ENCODE measurements around the gene RAB1B.

Gene RAB1B

DNA sequence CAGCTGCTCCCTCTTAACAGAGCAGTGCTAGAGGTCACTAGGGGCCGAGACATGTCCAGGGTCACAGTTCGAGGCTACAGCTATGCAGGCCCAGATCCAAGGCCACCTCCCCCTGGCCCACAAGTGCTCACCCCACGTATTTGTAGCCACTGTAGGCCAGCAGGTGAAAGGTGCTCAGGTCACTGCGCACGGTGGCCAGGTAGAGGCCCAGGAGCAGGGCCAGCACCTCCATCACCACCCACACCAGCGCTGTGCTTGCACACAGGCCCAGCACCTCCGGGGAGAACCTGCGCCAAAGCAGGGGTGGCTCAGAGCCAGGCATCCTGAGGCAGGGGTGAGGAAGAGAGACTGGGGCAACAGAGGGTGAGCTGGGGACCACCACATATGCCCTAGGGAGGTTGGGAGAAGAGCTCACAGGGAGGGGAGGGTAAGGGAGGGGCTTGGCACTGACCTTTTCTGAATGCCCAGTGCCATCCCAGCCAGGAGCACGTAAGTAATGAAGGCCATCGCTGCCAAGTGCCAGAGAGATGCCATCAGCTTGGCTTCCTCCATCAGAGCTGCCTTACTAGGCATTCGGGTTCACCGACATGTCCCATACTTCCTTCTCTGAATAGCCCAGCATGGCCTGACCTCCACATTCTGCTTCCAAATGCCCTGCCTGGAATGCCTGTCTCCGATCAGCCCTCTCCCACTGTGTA, 17.0 kb downstream of the RAB1B start:
- no peak for DNase-seq

GRCh38 chr11:66286699-66287098, 18.3 kb downstream of the RAB1B start:
- DNase-seq, result no peak

DNA sequence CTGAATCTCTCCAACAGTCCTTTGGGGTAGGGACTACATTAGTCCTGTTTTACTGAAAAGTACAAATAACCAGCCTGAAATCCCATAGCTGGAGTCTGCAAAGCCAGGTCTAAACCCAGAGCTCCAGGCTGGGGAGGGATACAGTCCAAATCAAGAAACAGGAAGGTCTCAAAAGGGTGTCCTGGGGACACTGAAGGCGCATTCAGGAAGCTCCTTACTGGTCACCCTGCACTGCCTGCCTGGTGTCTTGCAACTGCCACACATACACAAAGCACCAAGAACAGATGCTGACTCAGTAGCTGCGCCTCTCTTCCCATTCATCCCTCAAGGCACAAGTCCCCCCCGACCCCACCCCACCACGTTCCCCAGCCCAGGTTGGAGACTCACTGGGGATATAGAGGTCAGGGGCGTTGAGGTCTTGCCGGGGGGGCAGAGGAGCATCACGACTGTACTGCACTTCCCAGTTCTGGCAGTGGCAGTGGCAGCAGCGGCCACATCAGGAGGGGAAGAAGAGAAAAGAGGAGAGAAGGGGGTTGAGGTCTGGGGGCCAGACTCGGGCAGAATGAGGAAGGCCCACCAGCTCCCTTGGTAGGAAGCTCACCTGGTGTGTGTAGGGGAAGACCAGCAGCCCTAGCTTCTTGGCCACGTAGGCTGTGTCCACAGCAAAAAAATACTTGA, 18.9 kb downstream of the RAB1B start:
- no peak for DNase-seq

DNA sequence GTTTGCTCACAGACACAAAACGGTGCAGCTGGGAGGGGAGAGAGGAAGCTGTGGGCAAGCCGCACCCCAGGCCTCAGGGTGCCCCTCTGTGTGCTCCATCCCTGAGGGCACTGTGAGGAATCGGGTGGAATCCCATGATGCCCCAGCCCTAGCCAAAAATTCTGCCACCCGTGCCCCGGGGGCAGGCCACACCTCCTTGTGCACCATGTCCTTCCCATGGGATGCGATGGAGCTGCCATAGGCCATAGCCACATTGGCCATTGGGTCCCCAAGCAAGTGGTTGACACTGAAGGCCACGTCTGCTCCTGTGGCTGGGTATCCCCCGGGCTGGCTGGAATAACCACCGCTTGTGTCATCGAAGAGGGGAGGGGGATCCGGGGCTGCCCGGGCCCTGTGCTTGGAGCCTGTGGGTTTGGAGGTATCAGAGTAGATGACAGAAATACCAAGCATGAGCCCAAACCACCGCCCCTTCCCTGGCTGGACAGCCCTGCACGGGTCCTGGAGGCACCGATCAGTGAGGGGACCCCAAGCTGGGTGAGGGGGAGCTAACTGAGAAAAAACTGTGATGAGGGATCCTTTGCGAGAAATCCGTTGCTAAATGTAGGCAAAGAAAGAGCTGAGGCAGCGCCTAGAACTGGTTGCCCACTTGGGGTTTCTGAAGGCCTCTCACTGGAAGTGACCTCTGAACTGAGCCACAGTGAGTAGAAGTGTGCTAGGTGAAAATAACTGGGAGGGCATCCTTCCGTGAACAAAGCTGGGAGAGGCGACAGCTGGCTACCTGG, 19.6 kb downstream of the RAB1B start:
- peak; percentile 34 for DNase-seq

DNA sequence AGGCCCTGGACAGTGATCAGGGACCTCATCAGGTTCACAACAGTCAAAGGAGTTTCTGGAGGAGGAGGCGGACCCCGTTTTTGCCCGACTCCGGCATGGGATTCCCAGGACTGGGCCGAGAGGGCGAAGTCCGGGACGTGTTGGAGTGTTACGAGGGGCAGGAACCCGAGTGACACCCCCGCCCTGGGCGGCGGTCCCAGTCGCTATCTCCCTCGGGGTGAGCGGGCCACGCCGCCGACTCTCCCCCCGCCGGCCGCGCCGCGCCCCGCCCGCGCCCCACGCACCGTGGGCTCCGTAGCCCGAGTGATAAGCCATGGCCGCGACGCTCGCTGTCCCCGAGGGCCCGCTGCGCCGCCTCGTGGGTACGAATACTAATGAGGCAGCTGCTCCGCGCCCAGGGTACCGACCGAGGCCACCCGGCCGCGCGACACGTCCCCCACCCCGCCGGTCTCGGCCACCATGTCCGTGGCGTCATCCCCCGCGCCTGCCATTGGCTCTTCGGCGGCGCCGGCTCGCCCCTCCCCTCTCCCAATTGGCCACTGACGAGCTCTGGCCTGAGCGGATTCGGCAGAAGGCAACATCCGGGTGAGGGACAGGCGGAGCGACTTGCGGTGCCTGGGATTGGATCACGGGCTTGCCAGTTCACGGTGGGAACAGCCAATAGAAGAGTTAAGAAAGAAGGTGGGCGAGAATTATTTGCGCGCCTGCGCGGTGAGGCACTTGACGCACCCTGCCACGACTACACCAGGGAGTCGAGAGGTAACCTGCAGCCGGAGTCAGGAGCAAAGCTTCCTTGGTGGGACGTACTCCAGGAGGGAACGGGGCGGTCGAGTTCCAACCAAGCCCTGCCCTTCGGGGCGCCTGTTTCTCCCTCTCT, 20.5 kb downstream of the RAB1B start, which contains the start of gene YIF1A:
Gene YIF1A, minus strand, starts transcription at position 473 of the 877 bp plus-strand sequence. Its CDS starts 158 bp downstream, at position 315.
- DNase-seq, result peak; percentile 100

DNA sequence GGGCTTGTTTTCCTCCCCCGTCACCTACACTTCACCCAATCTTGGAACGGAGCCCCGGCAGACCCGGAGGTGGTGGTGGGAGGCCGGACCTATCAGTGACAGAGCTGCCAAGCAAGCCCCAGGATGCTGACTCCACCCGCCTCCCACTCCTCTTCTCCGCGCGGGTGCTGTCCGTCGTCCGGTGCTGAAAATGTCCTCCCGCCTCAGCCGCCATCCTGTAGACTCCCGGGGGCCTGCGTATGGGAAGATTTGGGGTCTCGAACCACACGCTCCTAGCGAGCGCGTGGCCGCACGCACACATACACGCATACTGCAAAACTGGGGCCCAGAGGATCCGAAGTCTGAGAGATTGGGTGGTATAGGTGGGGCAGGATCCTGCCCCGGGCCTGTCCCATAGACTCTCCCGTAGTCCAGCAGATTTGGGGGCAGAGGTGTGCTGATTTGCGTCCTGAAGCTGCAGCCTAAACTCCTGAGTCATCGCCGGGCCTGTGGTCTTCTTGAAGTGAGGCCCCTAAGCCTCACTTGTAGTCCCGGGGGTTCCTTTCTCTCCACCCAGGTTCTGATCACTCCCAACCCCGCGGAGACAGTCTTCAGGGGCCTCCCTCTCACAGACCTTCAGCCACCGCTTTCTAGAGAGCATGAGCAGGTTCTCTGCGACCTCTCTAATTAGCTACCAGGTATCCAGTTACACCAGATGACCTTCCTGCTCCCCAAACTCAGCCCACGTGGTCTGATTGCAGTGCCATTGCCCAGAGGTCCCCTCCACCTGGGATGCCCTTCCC, 21.3 kb downstream of the RAB1B start:
- no peak for DNase-seq

DNA sequence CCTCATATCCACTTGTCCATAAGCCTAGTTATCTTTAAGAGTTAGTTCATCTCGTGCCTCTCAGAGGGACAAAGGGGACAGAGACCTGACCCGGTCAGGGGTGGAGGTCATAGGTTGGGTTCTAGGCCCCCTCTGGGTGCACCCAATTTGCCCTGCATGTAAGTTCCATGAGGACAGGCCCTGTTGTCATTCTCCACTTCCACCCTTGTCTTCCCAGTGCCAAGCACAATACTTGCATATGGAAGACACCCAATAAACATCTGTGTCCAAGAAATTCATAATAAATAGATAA, 21.8 kb downstream of the RAB1B start:
- no peak for DNase-seq

DNA sequence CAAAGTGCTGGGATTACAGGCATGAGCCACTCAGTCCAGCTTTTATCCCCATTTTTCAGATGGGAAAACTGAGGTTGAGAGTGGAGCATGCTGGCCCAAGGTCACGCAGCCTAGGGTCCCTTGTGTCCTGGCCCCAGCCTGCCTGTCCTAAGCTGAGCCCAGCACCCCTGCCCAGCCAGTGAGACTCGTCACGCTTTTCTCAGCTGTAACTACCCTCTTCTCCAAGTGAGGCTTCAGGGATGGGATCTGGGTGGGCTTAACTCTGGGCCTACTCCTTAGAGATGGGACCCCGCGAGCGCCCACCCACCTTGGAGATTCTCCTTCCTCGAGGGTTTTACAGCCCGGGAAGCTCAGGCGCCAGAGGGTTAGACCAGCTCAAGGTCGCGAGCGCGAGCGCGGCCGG, 22.9 kb downstream of the RAB1B start:
- DNase-seq, result peak; percentile 14

DNA sequence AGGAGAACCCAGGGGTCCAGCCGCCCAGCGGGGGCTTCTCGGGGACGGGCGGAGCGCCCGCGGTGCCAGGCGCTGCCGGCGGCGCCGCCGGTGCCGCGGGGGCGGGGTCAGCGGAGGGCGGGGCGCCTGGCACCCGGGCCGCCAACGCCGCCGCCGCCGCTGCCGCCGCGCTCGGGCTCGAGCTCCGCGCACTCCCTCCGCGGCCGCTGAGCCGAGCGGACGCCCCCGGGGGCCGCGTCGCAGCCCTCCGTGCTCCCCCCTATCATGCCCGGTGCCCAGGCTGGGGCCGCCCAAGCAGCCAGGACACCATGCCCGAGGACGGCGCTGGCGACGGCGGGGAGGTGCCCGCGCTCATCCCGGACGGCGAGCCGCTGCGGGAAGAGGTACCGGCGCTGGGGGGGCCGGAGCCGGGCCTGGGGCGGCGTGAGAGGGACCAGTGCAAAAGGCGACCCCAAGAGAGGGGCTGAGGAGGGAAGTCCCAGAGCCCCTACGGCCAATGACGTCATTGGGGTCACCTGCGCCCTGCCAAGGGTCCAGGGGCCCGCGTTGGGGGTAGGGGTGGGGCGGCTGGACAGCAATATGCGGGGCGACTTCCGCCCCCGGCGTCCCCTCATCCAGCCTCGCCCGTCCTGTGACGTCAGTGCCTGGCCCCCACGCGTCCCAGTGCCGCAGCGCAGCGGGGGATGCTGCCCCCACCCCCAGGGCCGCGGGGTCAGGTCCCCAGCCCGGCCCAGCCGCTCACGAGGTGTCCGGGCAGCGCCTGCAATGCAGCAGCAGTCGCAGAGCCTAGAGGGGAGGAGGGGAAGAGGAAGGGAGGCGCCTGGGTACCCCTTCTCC, 23.5 kb downstream of the RAB1B start, which contains the start of gene TMEM151A:
Gene TMEM151A, plus strand, starts transcription at position 189 of the 837 bp plus-strand sequence. Its CDS starts 120 bp downstream, at position 309.
- DNase-seq, result no peak

- no peak for DNase-seq
Measured at GRCh38 chr11:66292543-66293332, 24.3 kb downstream of the RAB1B start.

DNA sequence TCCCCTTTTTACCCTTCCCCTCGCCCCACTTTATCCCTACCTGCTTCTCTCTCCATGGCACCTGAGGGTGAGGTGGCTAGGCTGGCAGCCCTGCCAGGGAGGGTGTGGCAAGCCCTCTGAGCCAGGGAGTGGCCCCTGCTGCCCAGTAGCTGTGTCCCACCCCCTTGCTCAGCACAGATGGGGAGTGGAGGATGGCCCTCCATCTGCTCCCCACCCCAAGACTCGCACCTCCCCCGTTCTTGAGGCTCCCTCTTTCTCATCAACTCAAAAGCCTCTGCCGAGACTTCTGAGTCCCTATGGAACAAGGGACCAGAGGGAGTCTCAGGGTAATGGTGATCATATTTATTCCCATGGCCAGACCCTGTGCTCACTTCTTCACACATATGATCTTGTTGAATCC, 24.9 kb downstream of the RAB1B start:
- DNase-seq, result no peak

DNA sequence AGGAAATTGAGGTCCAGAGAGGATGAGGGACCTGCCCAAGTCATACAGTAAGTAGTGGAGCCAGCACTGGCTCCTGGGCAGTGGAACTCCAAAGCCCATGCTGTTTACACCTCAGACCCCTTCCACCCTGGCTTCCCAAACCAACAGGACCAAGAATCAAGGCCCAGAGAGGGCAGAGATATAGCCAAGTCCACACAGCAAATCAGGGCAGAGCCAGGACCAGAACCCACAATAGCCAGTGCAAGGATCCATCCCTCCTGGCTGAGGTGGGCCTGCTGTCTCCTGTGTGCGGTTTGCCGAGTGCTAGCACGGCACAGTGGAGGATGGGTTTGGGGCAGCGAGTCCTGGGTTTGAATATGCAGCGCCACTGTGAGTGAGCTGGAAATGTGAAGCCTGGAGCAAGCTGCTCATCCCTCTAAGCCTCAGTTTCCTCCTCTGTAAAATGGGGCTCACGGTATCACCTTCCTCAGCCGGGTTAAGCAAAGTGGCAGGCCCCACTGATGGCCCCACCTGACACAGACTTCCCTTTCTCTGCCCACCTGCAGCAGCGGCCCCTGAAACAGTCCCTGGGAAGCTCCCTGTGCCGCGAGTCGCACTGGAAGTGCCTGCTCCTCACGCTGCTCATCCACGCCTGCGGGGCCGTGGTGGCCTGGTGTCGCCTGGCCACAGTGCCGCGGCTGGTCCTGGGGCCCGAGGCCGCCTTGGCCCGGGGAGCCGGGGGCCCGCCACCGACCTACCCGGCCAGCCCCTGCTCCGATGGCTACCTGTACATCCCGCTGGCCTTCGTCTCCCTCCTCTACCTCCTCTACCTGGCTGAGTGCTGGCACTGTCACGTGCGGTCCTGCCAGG, 25.6 kb downstream of the RAB1B start:
- no peak for DNase-seq

GRCh38 chr11:66294626-66295620, 26.5 kb downstream of the RAB1B start:
- no peak for DNase-seq

DNA sequence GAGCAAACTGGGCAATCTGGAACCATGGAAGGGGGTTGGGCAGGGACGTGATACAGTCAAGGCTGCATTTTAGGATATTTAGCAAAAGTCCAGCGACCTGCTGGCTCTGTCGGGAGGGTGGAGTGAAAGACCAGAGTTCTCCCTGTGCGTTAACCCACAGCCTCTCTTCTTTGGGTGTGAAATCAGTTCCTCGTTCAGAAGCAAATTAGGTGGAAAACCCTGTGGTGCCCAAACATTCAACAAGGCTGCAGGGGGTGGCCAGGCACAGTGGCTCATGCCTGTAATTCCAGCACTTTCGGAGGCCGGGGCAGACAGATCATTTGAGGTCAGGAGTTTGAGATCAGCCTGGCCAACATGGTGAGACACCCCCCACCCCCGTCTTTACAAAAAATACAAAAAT, 29.2 kb downstream of the RAB1B start:
- no peak for DNase-seq

- DNase-seq, result no peak
Measured at GRCh38 chr11:66299186-66299585, 30.7 kb downstream of the RAB1B start.

GRCh38 chr11:66302656-66303055, 34.2 kb downstream of the RAB1B start:
- DNase-seq, result no peak

GRCh38 chr11:66309475-66309874, 41.0 kb downstream of the RAB1B start:
- DNase-seq, result no peak

DNA sequence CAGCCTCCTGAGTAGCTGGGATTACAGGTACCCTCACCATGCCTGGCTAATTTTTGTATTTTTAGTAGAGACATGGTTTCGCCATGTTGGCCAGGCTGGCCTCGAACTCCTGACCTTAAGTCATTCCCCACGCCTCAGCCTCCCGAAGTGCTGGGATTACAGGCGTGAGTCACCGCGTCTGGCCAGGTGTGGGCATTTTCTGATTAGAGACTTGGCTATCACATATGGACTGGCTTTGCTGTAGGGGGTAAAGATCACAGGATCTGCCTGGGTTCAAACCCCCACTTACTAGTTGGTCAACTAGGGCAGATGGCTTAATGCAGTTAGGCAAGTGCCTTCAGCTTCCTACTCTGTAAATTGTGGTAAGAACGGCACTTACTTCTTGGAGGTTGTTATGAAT, 41.9 kb downstream of the RAB1B start:
- no peak for DNase-seq
